ENCODE data around the gene FN3K.
A peak's percentile ranks its signal among the peaks of the same experiment; 100 is the strongest.

The FN3K gene

GRCh38 chr17:82703935-82704865, 31.2 kb upstream of the FN3K start:
- no peak for DNase-seq

DNA sequence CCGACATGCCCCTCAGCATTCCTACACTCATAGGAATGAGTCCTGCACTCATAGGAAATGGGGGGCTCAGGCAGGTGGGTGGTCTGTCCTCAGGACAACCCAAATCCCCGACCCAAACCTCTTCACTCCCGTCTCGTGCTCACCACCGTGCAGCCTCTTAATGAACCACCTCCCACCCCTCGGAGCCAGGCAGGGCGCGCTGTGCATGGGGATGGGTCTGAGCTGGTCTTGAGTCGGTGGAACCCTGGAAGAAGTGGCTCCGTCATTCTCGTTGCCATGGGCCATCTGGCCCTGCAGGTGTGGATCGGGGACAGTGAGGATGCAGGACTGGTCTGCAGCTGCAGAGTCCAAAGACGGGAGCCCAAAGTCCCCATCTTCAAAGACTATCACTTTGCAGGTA, 30.5 kb upstream of the FN3K start:
- no peak for DNase-seq

DNA sequence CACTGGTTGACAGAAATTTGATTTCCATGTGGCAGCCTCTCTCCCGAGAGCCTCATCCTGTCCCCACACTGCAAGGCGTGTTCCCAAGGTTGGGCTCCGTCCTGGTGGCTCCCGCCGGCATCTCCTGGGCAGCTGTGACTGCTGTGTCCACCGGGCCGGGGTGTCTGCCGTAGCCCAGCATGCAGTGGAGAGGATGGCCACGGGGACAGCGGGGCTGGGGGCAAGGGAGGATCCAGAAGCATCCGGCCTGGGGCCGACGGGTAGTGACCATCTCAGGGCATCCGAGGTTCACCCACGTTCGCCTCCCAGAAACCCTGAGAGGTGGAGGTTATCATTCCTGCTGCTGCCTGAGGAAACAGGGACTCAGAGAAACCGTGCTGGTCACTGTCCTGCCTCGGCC, 29.7 kb upstream of the FN3K start:
- no peak for DNase-seq

DNA sequence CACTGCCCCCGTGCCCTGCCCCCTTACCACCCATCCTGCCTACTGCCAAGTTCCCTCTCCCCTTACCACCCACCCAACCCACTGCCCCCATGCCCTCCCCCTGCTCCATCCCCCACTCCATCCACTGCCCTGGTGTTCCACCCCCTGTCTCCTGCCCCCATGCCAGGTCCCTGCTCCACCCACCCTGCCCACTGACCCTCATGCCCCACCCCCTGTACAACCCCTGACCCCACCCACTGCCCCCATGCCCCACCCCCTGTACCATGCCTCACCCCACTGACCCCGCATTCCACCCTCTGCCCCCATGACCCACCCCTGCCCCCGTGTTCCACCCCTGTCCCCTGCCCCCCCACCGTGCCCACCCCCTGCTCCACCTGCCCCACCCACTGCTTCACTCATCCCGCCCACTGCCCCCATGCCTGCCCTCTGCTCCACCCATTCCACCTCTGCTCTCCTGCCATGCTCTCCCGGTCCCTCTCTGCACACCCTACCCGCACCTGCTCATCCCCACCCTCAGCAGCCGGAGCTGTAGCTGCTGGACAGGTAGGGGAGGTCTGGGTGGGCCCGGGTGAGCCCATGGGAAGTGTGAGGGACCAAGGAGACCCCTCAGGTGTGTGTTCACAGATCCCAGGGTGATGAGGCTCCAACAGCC, 26.3 kb upstream of the FN3K start:
- no peak for DNase-seq

- no peak for DNase-seq
These were observed 25.5 kb upstream of the FN3K start for GRCh38 chr17:82709676-82710498.

DNA sequence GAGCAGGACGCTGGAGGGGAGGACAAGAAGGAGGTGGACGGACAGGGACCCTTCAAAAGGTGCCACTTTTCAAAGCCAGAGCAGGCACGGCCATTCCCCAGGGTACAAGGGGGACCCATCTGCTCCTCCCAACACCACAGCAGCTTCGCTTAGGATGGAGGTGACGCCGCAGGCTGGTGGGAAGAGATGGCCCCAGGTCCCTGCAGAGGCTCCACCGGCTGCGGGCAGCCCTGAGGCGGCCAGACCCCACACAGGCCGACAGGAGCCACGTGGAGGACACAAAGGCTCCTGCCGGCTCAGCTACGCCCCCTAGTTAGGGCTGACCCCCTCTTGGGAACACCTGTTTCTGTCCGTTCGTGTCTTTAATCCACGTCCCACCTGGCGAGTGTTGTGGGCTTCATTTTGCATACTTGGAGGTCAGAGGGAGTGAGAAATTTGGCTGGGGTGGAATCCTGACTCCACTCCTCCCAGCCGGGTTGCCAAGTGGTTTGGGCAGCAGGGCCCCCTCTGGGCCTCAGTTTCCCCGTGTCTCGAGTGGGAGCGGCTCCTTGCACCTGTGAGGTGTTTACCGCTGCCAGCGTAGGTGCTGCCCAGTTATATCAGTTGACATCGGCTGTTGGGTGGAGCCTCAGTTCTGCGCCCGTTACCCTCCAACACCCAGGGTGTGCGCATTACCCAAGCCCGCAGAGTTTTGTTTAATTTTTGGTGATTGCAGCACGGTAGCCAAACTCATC, 24.7 kb upstream of the FN3K start:
- DNase-seq, result no peak

GRCh38 chr17:82713071-82713723, 22.2 kb upstream of the FN3K start:
- DNase-seq, result no peak

GRCh38 chr17:82716203-82717010, 19.0 kb upstream of the FN3K start, which contains the start of gene FN3KRP:
TSS of gene FN3KRP (plus strand) at chr17:82716706. CDS start at chr17:82716756, 50 bp downstream.
- DNase-seq, result peak; percentile 79

- DNase-seq, result no peak
These were observed 16.3 kb upstream of the FN3K start for GRCh38 chr17:82718986-82719685.

DNA sequence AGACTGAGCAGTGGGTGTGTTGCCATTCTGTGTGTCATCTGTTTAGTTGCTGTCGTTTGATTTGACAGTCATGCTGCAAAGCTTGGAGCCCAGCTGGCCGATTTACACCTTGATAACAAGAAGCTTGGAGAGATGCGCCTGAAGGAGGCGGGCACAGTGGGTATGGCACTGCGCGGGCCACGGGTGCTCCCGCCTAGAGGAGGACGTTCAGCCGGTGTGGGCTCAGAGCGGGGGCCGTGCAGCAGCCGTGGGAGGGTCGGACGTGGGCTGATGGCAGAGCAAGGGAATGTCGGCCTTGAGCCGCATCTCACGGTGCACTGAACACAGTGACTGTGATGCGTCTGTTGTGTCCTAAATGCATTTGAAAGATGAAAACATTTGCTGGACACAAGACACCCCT, 15.2 kb upstream of the FN3K start:
- DNase-seq, result no peak

GRCh38 chr17:82722341-82723013, 12.9 kb upstream of the FN3K start:
- no peak for DNase-seq

- DNase-seq, result no peak
These were observed 12.1 kb upstream of the FN3K start for GRCh38 chr17:82723169-82723807.

DNA sequence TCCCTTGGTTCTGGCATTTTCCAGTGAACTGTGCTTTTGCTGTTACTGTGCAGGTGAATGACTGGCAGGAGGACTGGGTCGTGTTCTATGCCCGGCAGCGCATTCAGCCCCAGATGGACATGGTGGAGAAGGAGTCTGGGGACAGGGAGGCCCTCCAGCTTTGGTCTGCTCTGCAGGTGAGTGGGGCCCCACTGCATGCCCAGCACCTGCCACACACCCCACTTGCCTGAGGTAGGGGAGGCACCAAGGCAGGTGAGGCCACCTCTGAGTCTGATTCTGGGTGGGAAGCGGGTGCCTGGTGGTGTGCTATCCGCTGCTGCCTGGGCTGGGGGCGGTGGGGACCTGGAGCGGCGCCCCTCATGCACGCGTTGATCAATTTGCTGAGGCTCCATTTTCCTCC, 9.0 kb upstream of the FN3K start:
- DNase-seq, result no peak

GRCh38 chr17:82729479-82730260, 5.7 kb upstream of the FN3K start:
- DNase-seq, result no peak

- DNase-seq, result no peak
These were observed 3.2 kb upstream of the FN3K start for GRCh38 chr17:82732118-82732743.

DNA sequence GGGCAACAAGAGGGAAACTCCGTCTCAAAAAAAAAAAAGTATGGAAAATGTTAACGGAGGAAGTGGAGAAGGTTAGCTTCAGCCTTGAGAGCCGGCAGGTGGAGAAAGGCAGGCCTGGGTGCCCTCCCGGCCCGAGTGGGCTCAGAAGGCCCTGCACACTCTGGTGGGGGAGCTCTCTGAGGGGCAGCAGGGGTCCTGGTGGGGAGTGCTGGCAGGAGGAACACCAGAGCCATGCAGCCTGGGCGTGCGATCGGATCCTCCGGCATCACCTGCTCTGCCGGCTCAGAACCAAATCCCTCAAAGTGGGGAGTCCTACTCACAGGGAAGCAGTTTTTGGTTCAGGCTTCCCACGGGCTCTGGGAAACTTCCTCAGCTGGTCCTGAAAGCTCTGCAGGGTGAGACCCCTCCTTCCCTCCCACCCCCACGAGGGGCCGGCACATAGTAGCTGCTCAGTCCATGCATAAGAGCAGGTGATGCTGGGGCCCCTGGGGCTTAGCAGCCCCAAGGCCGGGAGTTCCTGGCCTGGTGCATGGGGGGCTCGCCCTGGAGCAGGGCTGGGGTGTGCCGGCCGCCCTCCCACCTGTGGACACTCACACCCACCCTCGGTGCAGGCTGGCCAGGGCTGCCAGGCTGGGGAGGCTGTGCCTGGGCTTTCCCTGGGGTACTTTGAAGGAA, 1.2 kb downstream of the FN3K start:
- no peak for DNase-seq
